Right renal cortex interstitium (tissue), 3 donors: ENCODE data around the gene MIS18A. TPM values are rescaled to one million over a fixed set of nuclear protein-coding genes. Genes with fewer than 3 reads are reported as not detected.
A peak's percentile ranks its signal among the peaks of the same experiment; 100 is the strongest.
"Not testable (repeated sequence)": the region's sequence is repeated elsewhere in the genome, so short reads cannot be mapped to it uniquely, and the experiment has no call there.

Experiments used
- DNase-seq, 3 donors: peaks; one replicate each; pipeline ENCODE4 v3.0.0-alpha.2; 2013; ENCODE audit warnings: low read depth in 3 of 3, low spot score in 2 of 3
- polyA plus RNA-seq, 3 donors: library from polyadenylated mRNA; unstranded; fragments of 120-200 nt; gene quantifications; one replicate each; pipeline ENCODE4 v1.2.1, GENCODE V29; 2013; ENCODE audit not compliant: insufficient read length in 3 of 3

Gene MIS18A
- polyA plus RNA-seq: 10 to 100 TPM; 23.4 to 25.3 (median 24.1) TPM

- DNase-seq: peak; percentile 84 to 91 (median 89)
Observed at GRCh38 chr21:32278518-32279376, at the start of gene MIS18A. Gene MIS18A, minus strand, starts transcription at chr21:32279049. Its CDS starts 35 bp downstream, at chr21:32279014.

- no peak for DNase-seq
Observed at GRCh38 chr21:32328595-32328994, 49.7 kb upstream of the MIS18A start.

- no peak for DNase-seq
Observed at GRCh38 chr21:32325706-32326105, 46.9 kb upstream of the MIS18A start.

- no peak for DNase-seq
Observed at GRCh38 chr21:32322676-32323075, 43.8 kb upstream of the MIS18A start.

- no peak for DNase-seq
Observed at GRCh38 chr21:32322103-32322502, 43.3 kb upstream of the MIS18A start.

GRCh38 chr21:32321480-32321879 lies 42.6 kb upstream of the MIS18A start:
- no peak for DNase-seq

GRCh38 chr21:32320726-32321125 lies 41.9 kb upstream of the MIS18A start:
- no peak for DNase-seq

GRCh38 chr21:32320059-32320458 lies 41.2 kb upstream of the MIS18A start:
- DNase-seq: no peak

- DNase-seq: no peak
Observed at GRCh38 chr21:32319012-32319411, 40.2 kb upstream of the MIS18A start.

GRCh38 chr21:32317726-32318125 lies 38.9 kb upstream of the MIS18A start:
- no peak for DNase-seq

GRCh38 chr21:32316361-32317215 lies 37.7 kb upstream of the MIS18A start:
- DNase-seq: no peak

- no peak for DNase-seq
Observed at GRCh38 chr21:32315511-32316281, 36.8 kb upstream of the MIS18A start.

GRCh38 chr21:32314806-32315205 lies 36.0 kb upstream of the MIS18A start:
- DNase-seq: no peak

GRCh38 chr21:32312976-32313375 lies 34.1 kb upstream of the MIS18A start:
- DNase-seq: no peak

GRCh38 chr21:32312326-32312725 lies 33.5 kb upstream of the MIS18A start:
- DNase-seq: no peak

- no peak for DNase-seq
Observed at GRCh38 chr21:32311621-32312020, 32.8 kb upstream of the MIS18A start.

GRCh38 chr21:32310976-32311375 lies 32.1 kb upstream of the MIS18A start:
- DNase-seq: not testable (repeated sequence)

GRCh38 chr21:32309906-32310460 lies 31.1 kb upstream of the MIS18A start:
- no peak for DNase-seq

- DNase-seq: no peak
Observed at GRCh38 chr21:32308696-32309095, 29.8 kb upstream of the MIS18A start.

GRCh38 chr21:32307706-32308105 lies 28.9 kb upstream of the MIS18A start:
- no peak for DNase-seq
